ENCODE results near the gene C17orf100.

The C17orf100 gene

GRCh38 chr17:6669479-6670212, 18.1 kb downstream of the C17orf100 start:
- DNase-seq (ENCODE audit: low spot score) = no peak

- no peak for DNase-seq (ENCODE audit: low spot score)
Observed at GRCh38 chr17:6670571-6670970, 19.0 kb downstream of the C17orf100 start.

GRCh38 chr17:6670999-6671398, 19.4 kb downstream of the C17orf100 start:
- DNase-seq (ENCODE audit: low spot score) = no peak

GRCh38 chr17:6671431-6671830, 19.9 kb downstream of the C17orf100 start:
- DNase-seq (ENCODE audit: low spot score) = no peak

- no peak for DNase-seq (ENCODE audit: low spot score)
Observed at GRCh38 chr17:6674586-6674985, 23.0 kb downstream of the C17orf100 start.

- DNase-seq (ENCODE audit: low spot score) = no peak
Observed at GRCh38 chr17:6675201-6675825, 23.8 kb downstream of the C17orf100 start.

- no peak for DNase-seq (ENCODE audit: low spot score)
Observed at GRCh38 chr17:6676802-6677157, 25.2 kb downstream of the C17orf100 start.

GRCh38 chr17:6677158-6677831, 25.7 kb downstream of the C17orf100 start:
- no peak for DNase-seq (ENCODE audit: low spot score)

GRCh38 chr17:6677946-6678345, 26.4 kb downstream of the C17orf100 start:
- DNase-seq (ENCODE audit: low spot score) = no peak

- DNase-seq (ENCODE audit: low spot score) = no peak
Observed at GRCh38 chr17:6679241-6679640, 27.7 kb downstream of the C17orf100 start.

- DNase-seq (ENCODE audit: low spot score) = no peak
Observed at GRCh38 chr17:6681176-6681575, 29.6 kb downstream of the C17orf100 start.

GRCh38 chr17:6681671-6682070, 30.1 kb downstream of the C17orf100 start:
- no peak for DNase-seq (ENCODE audit: low spot score)

- no peak for DNase-seq (ENCODE audit: low spot score)
Observed at GRCh38 chr17:6682339-6682738, 30.8 kb downstream of the C17orf100 start.

GRCh38 chr17:6683081-6683684, 31.6 kb downstream of the C17orf100 start:
- DNase-seq (ENCODE audit: low spot score) = no peak

- DNase-seq (ENCODE audit: low spot score) = no peak
Observed at GRCh38 chr17:6683730-6684459, 32.3 kb downstream of the C17orf100 start.

- DNase-seq (ENCODE audit: low spot score) = no peak
Observed at GRCh38 chr17:6684460-6684783, 32.9 kb downstream of the C17orf100 start.

GRCh38 chr17:6684881-6685767, 33.6 kb downstream of the C17orf100 start:
- no peak for DNase-seq (ENCODE audit: low spot score)

GRCh38 chr17:6686026-6686425, 34.5 kb downstream of the C17orf100 start:
- no peak for DNase-seq (ENCODE audit: low spot score)

GRCh38 chr17:6688944-6689343, 37.4 kb downstream of the C17orf100 start:
- DNase-seq (ENCODE audit: low spot score) = no peak

GRCh38 chr17:6690641-6691040, 39.1 kb downstream of the C17orf100 start:
- DNase-seq (ENCODE audit: low spot score) = no peak

- no peak for DNase-seq (ENCODE audit: low spot score)
Observed at GRCh38 chr17:6691546-6691945, 40.0 kb downstream of the C17orf100 start.

Data from globus pallidus (tissue), 1 donor.